Activated CD8-positive, alpha-beta T cell treated with anti-CD3 and anti-CD28 coated beads, Interleukin-2, amount 10 ng/mL, durations not matched to agents 7 days and 5 days (primary cell): Measurements from ENCODE around the gene C1QBP. TPM values are rescaled to one million over a fixed set of nuclear protein-coding genes. Genes with fewer than 3 reads are reported as not detected.

Source experiments
- ATAC-seq: fragments of 150-1000 bp; cut with Tn5 transposase; one replicate; pipeline ENCODE4 v1.10.0; 2021; ENCODE audit warnings: moderate library complexity
- CTCF ChIA-PET: fragments of 350-600 bp; sonication (Branson Sonifier 250); formaldehyde crosslinking; loops from one replicate; lab custom pipeline; 2021; ENCODE audit warnings: antibody characterized with exemption; lab: Charles Lee
- POLR2A ChIA-PET: fragments of 350-600 bp; sonication (Branson Sonifier 250); formaldehyde crosslinking; loops from one replicate; lab custom pipeline; 2021; ENCODE audit warnings: antibody characterized with exemption; lab: Charles Lee
- DNase-seq: peaks from one replicate; pipeline ENCODE4 v3.0.0-alpha.2; 2020
- H3K27ac Mint-ChIP-seq: one replicate; pipeline ENCODE4 v1.8.0; 2021; ENCODE audit warnings: mild to moderate bottlenecking, mixed read lengths
- H3K27me3 Mint-ChIP-seq: one replicate; pipeline ENCODE4 v1.8.0; 2021; ENCODE audit warnings: low read depth, mixed read lengths
- H3K36me3 Mint-ChIP-seq: one replicate; pipeline ENCODE4 v1.8.0; 2021; ENCODE audit warnings: low read depth, mixed read lengths
- H3K4me1 Mint-ChIP-seq: one replicate; pipeline ENCODE4 v1.8.0; 2021; ENCODE audit warnings: low read depth, mixed read lengths
- H3K4me3 Mint-ChIP-seq: one replicate; pipeline ENCODE4 v1.8.0; 2021; ENCODE audit warnings: mild to moderate bottlenecking, mixed read lengths
- H3K9me3 Mint-ChIP-seq: one replicate; pipeline ENCODE4 v1.8.0; 2022; ENCODE audit warnings: mixed read lengths; ENCODE audit not compliant: insufficient read depth
- total RNA-seq, 2 experiments: library from RNA; stranded (reverse); gene quantifications; one replicate each; pipeline ENCODE4 v1.2.3, GENCODE V29; 2021

C1QBP gene
- total RNA-seq, 2 experiments from 2014 or later = 178 to 181 TPM

- Mint-ChIP-seq H3K27me3 (no peaks in the 10 kb centered on the region), H3K4me1 (peaks cover 50% of the 10 kb centered on the region), H3K36me3 (peaks cover 55% of the 10 kb centered on the region), H3K4me3 (peak overlapping the region; percentile 63), H3K27ac (no peak overlapping the region), H3K9me3 (no peaks in the 10 kb centered on the region)
- no peak for DNase-seq
- ChIA-PET POLR2A (interaction anchor here (0.8 kb wide), 1 partner anchor 9 kb away, joined by 5 read pairs; no protein-coding TSS in a partner anchor), CTCF (interaction anchor here (0.9 kb wide), 1 partner anchor 22 kb away, joined by 4 read pairs; the partner anchor contains the start of gene C1QBP)
- no peak for ATAC-seq
These were observed 22.1 kb downstream of the C1QBP start for GRCh38 chr17:5416901-5417300.

- H3K27ac Mint-ChIP-seq = no peak overlapping the region
- ChIA-PET CTCF (interaction anchor here (0.6 to 1.3 kb wide), 3 partner anchors 10 to 648 kb away, joined by 3 to 5 read pairs (median 4); partner anchors contain the start of gene C1QBP), POLR2A (interaction anchor here (0.7 to 1.4 kb wide), 4 partner anchors 10 to 40 kb away, joined by 3 to 4 read pairs (median 3); partner anchors contain the start of gene C1QBP)
- H3K4me3 Mint-ChIP-seq = no peak overlapping the region
- H3K27me3 Mint-ChIP-seq = no peaks in the 10 kb centered on the region
- DNase-seq (no peak), ATAC-seq (no peak)
- peaks cover 46% of the 10 kb centered on the region for H3K4me1 Mint-ChIP-seq
- peaks cover 56% of the 10 kb centered on the region for H3K36me3 Mint-ChIP-seq
- H3K9me3 Mint-ChIP-seq = no peaks in the 10 kb centered on the region
These were observed 25.3 kb downstream of the C1QBP start for GRCh38 chr17:5413682-5414081.

GRCh38 chr17:5410594-5411272 is 28.2 kb downstream of the C1QBP start:
- Mint-ChIP-seq H3K4me3 (no peak overlapping the region), H3K36me3 (peaks cover 42% of the 10 kb centered on the region), H3K9me3 (no peaks in the 10 kb centered on the region), H3K27me3 (no peaks in the 10 kb centered on the region), H3K27ac (no peak overlapping the region), H3K4me1 (peaks cover 26% of the 10 kb centered on the region)
- ChIA-PET POLR2A (interaction anchor here (1.7 kb wide), 1 partner anchor 9 kb away, joined by 4 read pairs; the partner anchor contains the start of gene NUP88), CTCF (no interaction called here)
- DNase-seq = no peak
- ATAC-seq = no peak

GRCh38 chr17:5408186-5408585 is 30.8 kb downstream of the C1QBP start:
- Mint-ChIP-seq H3K4me1 (peaks cover 18% of the 10 kb centered on the region), H3K4me3 (no peak overlapping the region), H3K9me3 (no peaks in the 10 kb centered on the region), H3K36me3 (peaks cover 47% of the 10 kb centered on the region), H3K27me3 (no peaks in the 10 kb centered on the region), H3K27ac (no peak overlapping the region)
- ChIA-PET POLR2A (interaction anchor here (0.6 to 1.4 kb wide), 2 partner anchors 9 to 11 kb away, joined by 4 to 5 read pairs; partner anchors contain the start of genes NUP88 and RPAIN), CTCF (interaction anchor here (1.0 kb wide), 1 partner anchor 13 kb away, joined by 3 read pairs; no protein-coding TSS in a partner anchor)
- DNase-seq (no peak), ATAC-seq (no peak)

GRCh38 chr17:5405400-5405799 is 33.6 kb downstream of the C1QBP start:
- ATAC-seq (no peak), DNase-seq (no peak)
- Mint-ChIP-seq H3K36me3 (peaks cover 34% of the 10 kb centered on the region), H3K4me3 (no peak overlapping the region), H3K9me3 (no peaks in the 10 kb centered on the region), H3K27ac (no peak overlapping the region), H3K4me1 (peaks cover 7% of the 10 kb centered on the region), H3K27me3 (no peaks in the 10 kb centered on the region)
- CTCF ChIA-PET = interaction anchor here (1.2 kb wide), 1 partner anchor 14 kb away, joined by 3 read pairs; no protein-coding TSS in a partner anchor
- POLR2A ChIA-PET = interaction anchor here (1.9 to 2.1 kb wide), 2 partner anchors 14 to 16 kb away, joined by 4 to 7 read pairs; partner anchors contain the start of genes NUP88 and RPAIN

GRCh38 chr17:5399767-5400166 is 39.2 kb downstream of the C1QBP start:
- ChIA-PET POLR2A (no interaction called here), CTCF (interaction anchor here (0.8 kb wide), 1 partner anchor 39 kb away, joined by 3 read pairs; the partner anchor contains the start of gene C1QBP)
- ATAC-seq = no peak
- no peak overlapping the region for H3K27ac Mint-ChIP-seq
- H3K36me3 Mint-ChIP-seq = peaks cover 52% of the 10 kb centered on the region
- H3K27me3 Mint-ChIP-seq = no peaks in the 10 kb centered on the region
- H3K4me3 Mint-ChIP-seq = no peak overlapping the region
- DNase-seq = no peak
- H3K9me3 Mint-ChIP-seq = no peaks in the 10 kb centered on the region
- H3K4me1 Mint-ChIP-seq = no peaks in the 10 kb centered on the region

GRCh38 chr17:5396612-5397011 is 42.3 kb downstream of the C1QBP start:
- Mint-ChIP-seq H3K27ac (no peak overlapping the region), H3K36me3 (peaks cover 62% of the 10 kb centered on the region), H3K4me3 (no peak overlapping the region), H3K4me1 (no peaks in the 10 kb centered on the region), H3K9me3 (no peaks in the 10 kb centered on the region), H3K27me3 (no peaks in the 10 kb centered on the region)
- ChIA-PET CTCF (no interaction called here), POLR2A (no interaction called here)
- ATAC-seq = no peak
- no peak for DNase-seq

GRCh38 chr17:5391678-5392077 is 47.3 kb downstream of the C1QBP start:
- H3K27ac Mint-ChIP-seq = no peak overlapping the region
- ChIA-PET CTCF (interaction anchor here (1.3 to 2.3 kb wide), 3 partner anchors 11 to 48 kb away, joined by 3 to 12 read pairs (median 7); partner anchors contain the start of gene C1QBP), POLR2A (interaction anchor here (2.5 kb wide), 1 partner anchor 28 kb away, joined by 13 read pairs; the partner anchor contains the start of genes NUP88 and RPAIN)
- no peaks in the 10 kb centered on the region for H3K27me3 Mint-ChIP-seq
- no peaks in the 10 kb centered on the region for H3K9me3 Mint-ChIP-seq
- H3K36me3 Mint-ChIP-seq = peaks cover 65% of the 10 kb centered on the region
- H3K4me3 Mint-ChIP-seq = no peak overlapping the region
- peaks cover 8% of the 10 kb centered on the region for H3K4me1 Mint-ChIP-seq
- no peak for ATAC-seq
- DNase-seq = no peak

Other genes with a start within 250 kb of the C1QBP start
- gene ZNF594, start 247.3 kb downstream of the C1QBP start, total RNA-seq = 10 to 100 TPM; 11.8 to 12.7 TPM
- not detected for gene SCIMP, start 204.3 kb downstream of the C1QBP start, total RNA-seq
- 10 to 100 TPM; 37.5 to 37.8 TPM for gene RABEP1, start 156.9 kb downstream of the C1QBP start, total RNA-seq
- 100 to 1,000 TPM in 1 of 2 experiments, 10 to 100 TPM in 1; 97.2 to 105 TPM for gene NUP88, start 19.5 kb downstream of the C1QBP start, total RNA-seq
- 10 to 100 TPM; 47.2 TPM for gene RPAIN, start 19.0 kb downstream of the C1QBP start, total RNA-seq
- 10 to 100 TPM; 16.9 to 18.3 TPM for gene DHX33, start 29.8 kb upstream of the C1QBP start, total RNA-seq
- 10 to 100 TPM; 66.0 to 71.1 TPM for gene DERL2, start 47.0 kb upstream of the C1QBP start, total RNA-seq
- 10 to 100 TPM; 36.1 to 40.0 TPM for gene MIS12, start 47.4 kb upstream of the C1QBP start, total RNA-seq
- gene NLRP1, start 145.4 kb upstream of the C1QBP start, total RNA-seq = 10 to 100 TPM; 44.5 to 46.1 TPM